GM21423 (cell line): ENCODE results near the gene MYRF.
A peak's percentile ranks its signal among the peaks of the same experiment; 100 is the strongest.

Experiments
- ATAC-seq: cut with Tn5 transposase; IDR thresholded peaks from one replicate; pipeline ENCODE4 v1.9.1; 2021; ENCODE audit warnings: mild to moderate bottlenecking, moderate library complexity; ENCODE audit not compliant: unreplicated experiment

MYRF gene

DNA sequence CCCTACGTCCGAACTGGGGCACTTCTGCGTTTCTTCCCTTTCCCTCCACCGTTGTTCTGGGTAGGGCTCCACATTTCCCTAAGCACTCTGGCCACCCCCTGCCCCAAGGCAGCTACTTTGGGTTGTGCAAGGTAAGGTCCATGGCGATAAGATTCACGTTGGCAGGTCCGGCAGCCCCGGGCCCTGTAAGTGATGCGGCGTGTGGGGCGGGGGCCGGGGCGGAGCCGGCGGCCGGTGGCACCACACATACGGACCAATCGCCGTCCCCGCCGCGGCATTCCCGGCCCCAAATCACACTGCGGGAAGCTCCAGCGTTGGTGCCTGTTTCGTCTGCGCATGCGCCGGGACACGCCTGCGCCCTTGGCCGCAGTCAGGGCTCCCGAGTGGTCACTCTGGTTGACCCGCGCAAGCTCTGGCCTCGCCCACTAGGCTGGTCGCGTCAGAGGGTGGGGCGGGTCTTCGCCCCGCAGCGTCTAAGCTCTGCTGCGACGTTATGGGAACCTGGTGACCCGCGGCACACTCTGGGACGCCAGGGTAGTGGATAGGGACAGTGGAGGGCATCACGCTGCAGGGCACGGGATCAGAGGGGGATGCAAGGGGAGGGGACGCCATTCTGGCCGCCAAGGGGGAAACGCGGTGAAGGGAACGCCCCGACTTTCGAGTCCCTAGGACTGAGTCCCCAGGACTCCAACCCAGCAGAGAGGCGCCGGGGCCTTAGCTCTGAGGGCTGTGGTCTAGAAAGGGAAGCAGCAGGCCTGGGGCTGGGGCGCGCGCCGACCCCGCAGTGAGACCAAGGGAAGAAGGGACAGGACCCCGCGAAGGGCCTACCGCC lies 62.7 kb downstream of the MYRF start:
- ATAC-seq, result peak; percentile 58

DNA sequence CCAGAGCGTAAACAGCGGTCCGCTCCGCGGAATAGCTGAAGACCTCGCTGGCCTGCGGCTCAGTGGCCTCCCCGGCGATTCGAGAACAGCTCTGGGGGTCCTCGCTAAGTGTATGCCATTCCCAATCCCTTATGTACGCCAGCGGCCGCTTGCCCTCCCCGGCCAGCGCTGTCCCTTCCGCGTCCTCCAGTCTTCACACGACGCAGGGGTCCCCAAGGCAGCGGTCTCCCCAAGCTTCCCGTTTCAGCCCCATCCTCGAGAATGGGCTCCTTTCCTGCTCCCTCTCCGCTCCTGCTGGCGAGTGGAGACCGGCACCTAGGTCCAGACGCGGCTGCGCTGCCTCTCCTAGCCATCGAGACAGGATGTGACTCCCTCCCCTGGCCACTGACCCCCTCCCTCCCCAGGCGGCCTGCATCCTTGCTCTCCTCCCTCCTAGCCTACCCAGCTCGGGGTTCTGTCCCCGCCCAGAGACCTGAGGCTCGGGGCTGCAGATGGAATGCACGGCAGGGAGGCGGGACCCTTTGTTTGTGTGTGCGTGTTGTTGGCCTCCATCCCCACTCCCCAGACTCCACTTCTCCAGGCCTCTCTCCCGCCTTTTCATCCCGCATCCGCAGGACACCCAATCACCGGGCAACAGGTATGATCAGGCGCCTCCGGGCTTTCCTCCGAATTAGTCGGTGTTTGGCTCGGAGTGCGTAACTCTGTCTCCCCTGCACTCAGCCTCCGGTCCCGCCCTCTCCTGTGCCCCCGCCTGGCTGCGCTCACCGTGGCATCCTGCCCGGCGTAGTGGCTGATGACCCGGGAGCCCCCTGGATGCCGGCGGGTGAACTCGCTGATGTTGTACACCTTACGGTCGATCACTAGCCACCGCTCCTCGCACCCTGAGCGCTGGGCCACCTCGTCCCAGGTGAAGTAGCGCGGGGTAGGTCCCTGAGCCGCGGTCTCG lies 63.6 kb downstream of the MYRF start:
- peak; percentile 21 for ATAC-seq

DNA sequence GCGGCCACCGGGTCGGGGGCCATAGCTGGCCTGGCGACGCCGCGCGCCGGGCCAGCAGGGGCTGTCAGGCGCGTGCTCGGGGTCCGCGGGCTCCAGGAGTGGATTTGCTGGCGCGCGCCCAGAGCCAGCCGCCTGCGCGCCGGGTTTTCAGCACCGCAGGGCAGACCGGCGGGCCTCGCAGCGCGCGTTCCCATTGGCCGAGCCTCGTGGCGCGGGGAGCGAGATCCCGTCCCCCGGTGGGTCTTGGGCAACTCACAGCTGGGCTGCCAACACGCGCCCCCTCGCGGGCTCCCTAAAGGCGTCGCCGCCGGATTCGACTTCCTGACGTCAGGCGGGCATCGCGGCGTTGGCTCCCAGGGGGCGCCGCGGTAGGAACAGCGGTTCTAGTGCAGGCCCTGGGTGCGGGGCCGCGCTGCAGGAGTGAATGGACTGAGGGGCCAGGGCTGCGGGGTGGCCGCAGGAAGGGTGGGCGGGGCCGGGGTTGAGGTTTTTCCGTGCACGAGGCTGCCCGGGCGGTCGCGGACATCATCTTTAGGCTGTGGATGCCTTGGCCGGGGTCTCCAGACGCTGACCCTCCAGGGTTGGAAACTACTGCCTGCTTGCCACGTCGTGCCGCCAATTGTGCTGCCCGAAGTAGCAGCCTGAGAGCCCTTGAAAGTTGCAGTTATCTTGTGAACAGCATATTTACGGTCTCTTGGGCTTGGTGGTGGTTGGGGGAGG lies 64.5 kb downstream of the MYRF start, which contains the start of gene FADS1:
TSS of gene FADS1 (minus strand) at position 268 of the 720 bp plus-strand sequence. CDS start at position 194, 74 bp downstream.
- ATAC-seq, result peak; percentile 51

DNA sequence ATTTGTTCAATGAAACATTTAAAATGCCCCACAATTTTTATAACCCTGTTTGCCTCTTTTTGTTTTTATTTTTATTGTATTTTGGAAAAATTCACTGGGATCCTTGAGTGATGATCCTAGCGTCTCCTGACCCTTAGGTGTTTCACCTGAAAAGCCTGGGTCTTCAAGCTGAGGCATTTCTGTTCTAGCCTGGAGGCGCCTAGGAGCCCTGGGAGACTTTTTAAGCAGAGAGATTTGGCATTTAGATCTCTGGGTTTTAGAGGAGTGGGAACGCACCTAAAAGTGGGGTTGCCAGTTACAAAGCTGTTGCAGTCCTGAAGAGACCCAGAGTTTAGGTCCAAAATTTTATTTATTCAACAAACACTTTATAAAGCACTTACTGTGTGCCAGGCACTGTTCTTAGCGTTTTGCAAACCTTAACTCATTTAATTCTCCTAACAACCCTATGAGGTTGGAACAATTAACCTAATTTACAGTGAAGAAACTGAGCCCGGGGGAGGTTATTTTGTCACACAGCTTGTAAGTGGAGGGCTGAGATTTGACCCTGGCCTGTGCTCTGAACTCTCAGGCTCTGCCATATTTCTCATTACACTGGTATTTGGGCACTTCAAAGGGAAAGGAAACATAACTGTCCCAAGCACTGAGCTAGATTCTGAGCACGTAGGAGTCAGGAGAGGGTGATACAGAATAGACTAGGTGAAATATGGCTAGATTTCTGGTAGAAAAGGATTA lies 65.2 kb downstream of the MYRF start:
- no peak for ATAC-seq

DNA sequence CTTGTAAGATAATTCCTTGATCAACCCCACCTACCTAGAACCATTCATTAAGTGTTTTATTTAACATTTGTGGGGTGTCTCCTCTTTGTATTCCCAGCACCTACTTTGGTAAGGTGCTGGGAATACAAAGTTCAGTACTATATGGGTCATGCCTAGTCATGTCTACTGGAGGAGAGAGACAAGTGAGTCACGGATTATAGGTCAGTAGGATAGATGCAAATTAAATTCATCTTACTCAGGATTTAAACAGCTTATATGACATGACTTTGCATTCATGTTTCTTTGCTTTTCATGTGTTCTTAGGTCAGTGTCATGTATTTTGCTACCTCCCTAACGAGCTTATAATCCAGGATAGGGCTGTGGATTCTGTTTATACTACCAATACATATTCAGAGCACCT lies 67.7 kb downstream of the MYRF start:
- no peak for ATAC-seq

DNA sequence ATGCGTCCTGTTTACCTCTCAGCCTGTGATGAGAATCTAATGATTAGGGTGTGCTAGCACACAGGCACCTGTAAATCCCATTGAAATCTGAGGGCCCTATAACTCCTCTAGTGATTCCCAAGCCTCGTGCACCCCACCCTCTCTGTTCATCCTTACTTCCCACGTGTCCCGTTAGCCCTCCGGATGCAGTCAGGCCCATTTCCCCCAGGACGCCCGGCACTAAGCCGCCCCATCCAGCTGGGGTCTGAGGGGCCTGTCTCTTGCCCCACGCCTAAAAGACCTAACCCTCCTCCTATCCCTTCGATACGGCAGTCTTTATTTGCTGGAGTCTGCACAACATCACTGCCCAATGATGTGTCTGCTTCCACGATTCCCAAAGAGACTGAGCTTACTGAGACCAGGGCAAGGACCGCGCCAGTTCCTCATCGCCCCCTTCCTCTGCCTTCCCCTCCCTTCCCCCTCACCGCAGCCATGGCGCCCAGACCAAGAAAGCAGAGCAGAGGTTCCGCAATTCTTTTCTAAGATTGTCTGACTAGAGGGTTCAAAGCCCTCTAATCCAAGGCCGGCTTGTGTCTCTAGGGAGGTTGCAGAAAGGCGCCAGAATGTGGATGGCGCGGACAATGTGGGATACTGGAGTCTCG lies 74.6 kb downstream of the MYRF start:
- no peak for ATAC-seq

DNA sequence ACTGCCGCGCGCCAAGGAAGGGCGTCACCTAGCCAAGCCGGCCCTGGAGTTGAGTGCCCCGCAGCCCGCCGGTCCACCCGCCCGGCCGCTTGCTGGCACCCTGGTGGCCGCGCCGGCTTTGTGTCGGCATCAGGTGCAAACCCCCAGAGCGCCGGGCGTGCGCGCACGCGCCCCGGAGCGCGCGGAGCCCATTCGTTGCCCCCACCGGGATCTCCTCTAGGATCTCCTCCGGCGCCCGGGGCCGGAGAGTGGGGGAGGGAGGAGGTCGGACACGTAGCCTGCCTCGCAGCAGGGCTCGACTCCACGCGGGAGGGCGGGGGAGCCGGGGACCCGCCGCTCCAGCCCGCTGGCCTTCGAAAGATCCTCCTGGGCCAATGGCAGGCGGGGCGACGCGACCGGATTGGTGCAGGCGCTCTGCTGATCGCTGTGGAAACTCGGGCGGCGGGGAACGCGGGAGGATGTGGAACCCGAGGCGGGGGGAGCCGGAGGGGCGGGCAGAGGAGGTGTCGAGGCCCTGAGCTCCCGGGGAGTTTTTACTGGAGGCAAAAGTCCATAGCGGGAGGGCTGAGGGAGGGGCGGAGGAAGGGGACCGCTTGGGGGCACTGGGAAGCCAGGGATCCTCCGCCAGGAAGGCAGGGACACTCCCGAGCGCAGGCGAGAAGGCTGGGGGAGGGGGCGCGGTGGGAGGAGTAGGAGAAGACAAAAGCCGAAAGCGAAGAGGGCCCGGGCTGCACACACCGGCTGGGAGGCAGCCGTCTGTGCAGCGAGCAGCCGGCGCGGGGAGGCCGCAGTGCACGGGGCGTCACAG lies 75.3 kb downstream of the MYRF start, which contains the start of gene FADS2:
TSS of gene FADS2 (plus strand) at position 730 of the 808 bp plus-strand sequence. CDS start 91 bp downstream, outside the sequence.
- peak; percentile 74 for ATAC-seq

DNA sequence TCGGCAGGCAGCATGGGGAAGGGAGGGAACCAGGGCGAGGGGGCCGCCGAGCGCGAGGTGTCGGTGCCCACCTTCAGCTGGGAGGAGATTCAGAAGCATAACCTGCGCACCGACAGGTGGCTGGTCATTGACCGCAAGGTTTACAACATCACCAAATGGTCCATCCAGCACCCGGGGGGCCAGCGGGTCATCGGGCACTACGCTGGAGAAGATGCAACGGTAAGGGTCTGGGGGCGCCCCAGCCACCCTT lies 75.9 kb downstream of the MYRF start:
- ATAC-seq, result no peak

DNA sequence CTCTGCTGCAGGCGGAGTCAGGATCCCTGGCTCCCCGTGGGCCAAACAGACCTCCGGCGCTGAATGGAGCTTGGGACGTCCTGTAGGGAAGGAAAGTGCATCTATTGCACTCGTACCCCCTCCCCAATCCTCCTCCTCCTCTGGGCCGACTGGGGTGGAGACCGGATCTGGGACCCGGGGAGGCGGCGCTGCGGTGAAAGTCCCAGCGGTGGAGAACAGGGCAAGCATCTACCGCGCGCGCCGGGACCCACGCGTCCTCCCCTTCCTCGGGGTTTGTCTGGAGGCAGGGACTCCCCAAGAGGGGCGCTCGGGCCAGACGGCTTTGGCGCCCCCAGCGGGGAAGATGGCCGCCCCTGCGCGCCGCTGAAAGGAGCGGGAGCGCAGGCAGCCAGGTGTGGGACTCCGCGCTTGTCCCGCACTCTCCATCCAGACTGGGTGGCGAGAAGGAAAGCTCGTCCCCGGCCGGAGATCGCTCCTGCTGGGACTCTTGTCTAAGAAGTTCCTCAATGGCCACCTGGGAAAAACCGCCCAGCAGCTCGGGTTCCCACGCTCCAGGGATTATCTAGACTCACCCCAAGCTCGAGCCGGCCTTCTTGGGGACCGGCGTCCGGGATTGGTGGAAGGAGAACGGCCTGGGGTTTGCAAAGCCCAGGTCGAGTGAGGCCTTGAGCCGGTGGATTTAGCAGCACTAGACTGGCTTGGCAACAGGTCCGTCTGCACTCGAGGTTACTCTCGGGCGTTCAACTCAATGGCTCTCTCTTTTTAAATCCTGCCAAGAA lies 76.4 kb downstream of the MYRF start:
- peak; percentile 29 for ATAC-seq

DNA sequence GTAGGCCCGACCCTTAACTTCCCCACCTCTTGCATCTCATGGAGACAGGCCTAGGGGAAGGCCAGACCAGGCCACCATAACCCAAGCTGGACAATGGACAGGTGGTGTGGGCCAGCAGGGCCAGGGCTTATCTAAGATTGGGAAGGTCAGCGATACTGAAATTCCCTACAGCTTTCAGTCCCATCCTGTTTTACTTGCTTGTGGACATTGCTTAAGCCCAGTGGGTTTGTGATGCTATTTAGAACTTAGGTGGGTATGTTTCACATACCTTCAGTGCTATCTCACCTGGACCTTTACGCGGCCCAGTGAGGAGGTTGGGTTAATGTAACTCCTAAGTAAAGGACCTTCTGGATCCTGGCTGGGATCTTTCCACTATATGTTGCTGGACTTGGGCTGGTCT lies 77.4 kb downstream of the MYRF start:
- ATAC-seq, result no peak

DNA sequence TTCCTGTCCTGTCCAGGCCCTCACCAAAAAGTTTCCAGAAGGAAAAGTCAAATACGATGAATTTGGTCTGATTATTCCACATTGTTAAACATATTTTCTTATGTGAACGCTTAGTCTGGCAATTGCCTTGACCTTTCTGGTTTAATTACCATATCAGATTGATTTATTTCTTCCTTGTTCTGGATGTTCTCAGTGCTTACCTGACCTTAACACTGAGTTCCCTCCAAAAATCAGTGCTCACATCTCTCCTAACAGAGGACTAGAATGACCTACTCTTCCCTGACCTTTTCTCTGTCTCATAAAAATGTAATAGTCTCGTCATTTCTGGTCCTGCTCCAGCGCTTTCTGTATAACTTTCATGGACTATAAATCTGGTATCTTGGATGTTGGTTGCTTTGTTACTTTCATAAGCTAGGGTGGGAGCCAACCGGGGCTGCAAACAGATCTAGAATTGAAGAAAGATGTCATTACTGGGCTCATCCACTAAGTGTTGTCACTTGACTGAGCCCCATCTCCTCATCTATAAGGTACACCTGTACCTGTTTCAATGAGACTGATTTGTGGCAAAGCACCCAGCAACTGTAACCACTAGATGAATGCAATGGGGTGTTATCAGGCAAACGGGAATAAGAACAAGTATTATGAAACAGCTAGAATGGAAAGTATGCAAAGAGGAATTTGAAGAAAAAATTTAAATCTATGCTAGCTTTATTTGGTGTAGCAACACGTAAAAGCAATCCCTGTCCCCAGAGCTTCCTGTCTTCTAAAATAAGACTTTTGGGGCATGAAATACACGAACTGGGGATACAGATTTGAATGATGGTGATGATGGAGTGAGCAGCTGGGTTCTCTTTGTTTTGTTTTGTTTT lies 78.0 kb downstream of the MYRF start:
- ATAC-seq, result no peak

DNA sequence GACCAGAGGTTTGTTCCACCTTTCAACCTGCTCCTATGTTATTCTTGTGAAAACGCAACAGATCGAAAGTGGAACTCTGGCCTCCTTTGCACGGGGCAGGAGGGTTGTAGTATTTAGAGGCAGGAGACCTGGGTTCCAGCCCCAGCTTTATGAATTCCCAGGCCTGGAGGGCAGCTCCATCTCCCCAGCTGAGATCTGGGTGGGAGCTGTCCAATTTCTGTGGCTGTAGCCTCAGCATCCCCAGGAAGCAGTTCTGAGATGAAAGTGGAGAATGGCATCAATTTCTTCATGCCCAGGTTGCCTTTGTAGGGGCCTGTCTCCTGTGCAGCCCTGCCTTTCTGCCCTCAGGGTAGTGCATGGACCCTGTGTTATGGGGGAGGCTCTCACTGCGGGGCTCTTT lies 79.8 kb downstream of the MYRF start:
- no peak for ATAC-seq

DNA sequence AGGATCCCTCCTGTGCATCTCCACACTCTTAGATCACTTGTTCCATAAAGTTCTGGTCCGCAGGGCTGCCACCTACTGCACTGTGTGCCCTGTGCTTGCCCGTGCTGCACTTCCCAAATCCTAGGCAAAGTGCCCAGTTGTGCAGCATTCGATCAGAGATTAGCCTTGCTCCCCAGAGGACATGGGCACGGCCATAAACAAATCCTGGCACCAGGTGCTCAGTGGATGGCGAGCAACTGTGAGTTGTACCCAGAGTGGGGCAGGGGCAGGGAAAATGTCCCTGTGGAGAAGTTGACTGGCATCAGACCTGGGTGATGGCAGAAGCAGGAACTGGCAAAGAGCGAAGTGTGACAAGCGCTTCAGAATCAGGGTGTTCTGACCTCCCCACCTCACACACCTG lies 80.3 kb downstream of the MYRF start:
- no peak for ATAC-seq

DNA sequence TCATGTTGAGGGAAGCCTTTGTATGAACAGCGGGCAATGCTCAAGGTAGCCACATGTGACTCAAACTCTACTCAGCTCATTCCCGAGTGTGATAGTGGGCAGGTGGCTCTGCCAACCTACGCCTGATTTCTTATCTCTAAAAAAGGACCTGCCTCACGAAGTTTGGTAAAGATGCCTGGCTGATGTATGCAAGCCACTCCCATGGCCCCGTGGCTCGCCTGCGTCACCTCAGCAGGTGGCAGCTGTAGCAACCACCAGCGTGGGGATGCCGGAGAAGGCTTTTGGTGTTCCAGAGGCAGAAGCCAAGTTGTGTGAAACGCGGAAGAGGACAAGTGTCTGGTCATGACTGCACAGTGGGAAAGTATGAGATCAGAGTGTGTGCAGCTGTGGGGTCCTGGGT lies 81.0 kb downstream of the MYRF start:
- ATAC-seq, result no peak

DNA sequence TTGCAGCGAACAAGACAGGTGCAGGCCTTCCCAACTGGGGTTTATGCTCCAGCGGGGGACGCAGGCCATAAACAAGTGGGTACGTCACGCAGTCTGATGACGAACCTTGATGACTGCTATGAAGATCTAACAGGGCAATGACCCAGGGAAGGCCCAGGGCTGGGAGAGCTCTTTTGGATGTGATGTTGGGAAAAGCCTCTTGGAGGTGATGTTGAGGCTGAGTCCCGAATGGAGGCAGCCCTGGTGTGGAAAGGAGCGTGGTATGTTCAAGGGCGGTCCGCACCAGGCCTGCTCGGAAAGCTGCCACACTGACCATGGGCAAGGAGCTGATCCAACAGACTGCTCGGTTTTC lies 81.5 kb downstream of the MYRF start:
- no peak for ATAC-seq

DNA sequence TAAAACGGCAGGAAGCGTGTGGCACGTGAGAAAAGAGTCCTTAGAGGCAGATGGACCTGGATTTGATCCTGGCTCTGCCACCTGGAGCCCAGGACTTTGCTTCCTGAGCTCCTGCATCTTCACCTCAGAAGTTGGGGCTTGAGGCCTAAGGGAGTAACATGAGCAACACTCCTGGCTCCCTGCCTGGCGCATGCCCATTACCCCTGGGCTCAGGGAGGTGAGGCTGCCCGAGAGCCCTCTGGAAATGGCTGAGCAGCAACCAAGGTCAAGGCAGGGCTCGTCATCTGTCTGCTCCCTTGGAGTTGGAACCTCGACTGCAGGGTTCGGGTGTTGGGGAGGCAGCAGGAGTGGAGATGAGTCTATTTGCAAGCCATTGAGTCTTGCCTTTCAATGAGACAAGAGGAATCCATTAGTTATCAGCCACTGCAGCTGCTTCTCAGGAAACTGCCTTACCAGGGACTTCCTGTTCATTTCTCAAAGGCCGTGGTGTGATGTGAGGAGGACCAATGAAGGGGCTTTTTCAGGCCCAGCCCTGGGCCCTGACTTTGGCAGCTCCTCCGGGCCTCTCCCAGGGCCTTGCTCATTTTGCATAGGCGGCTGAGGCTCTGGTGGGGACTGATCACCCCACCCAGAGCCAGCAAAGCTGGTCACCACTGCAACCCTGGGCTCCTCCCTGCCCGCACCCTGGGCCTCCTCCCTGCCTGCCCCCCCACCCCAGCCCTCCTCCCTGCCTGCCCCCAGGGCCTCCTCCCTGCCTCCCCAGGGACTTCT lies 82.0 kb downstream of the MYRF start:
- peak; percentile 93 for ATAC-seq

DNA sequence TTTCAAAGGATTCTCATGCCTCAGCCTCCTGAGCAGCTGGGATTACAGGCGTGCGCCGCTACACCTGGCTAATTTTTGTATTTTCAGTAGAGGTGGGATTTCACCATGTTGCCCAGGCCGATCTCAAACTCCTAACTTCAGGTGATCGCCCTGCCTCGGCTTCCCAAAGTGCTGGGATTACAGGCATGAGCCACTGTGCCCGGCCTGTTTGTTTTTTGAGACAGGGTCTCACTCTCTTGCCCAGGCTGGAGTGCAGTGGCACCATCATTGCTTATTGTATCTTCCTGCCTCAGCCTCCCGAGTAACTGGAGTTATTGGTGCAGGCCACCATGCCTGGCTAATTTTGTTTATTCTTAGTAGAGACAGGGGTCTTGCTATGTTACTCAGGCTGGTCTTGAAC lies 83.8 kb downstream of the MYRF start:
- ATAC-seq, result no peak
